SJCRH30 (cell line): Measurements from ENCODE around the gene PRRT4. TPM values are rescaled to one million over a fixed set of nuclear protein-coding genes. Genes with fewer than 3 reads are reported as not detected.

Experiments
- DNase-seq, 2 experiments: peaks; one replicate each; pipeline ENCODE4 v3.0.0-alpha.2; 2015 to 2020
- H3K27ac ChIP-seq: fragments of 250-450 bp; sonication (Bioruptor Pico); 2 replicates; pipeline ENCODE4 v1.5.1; 2020; ENCODE audit warnings: mild to moderate bottlenecking, moderate library complexity
- H3K27me3 ChIP-seq: fragments of 250-450 bp; sonication (Bioruptor Pico); 2 replicates; pipeline ENCODE4 v1.5.1; 2020; ENCODE audit warnings: mild to moderate bottlenecking, moderate library complexity
- H3K36me3 ChIP-seq: fragments of 250-450 bp; sonication (Bioruptor Pico); 2 replicates; pipeline ENCODE4 v1.5.1; 2020; ENCODE audit warnings: mild to moderate bottlenecking, moderate library complexity
- H3K4me1 ChIP-seq: fragments of 250-450 bp; sonication (Bioruptor Pico); 2 replicates; pipeline ENCODE4 v1.5.1; 2020; ENCODE audit warnings: mild to moderate bottlenecking, moderate library complexity
- H3K4me3 ChIP-seq: fragments of 250-450 bp; sonication (Bioruptor Pico); 2 replicates; pipeline ENCODE4 v1.5.1; 2020; ENCODE audit warnings: mild to moderate bottlenecking, moderate library complexity
- H3K9me3 ChIP-seq: fragments of 250-450 bp; sonication (Bioruptor Pico); replicated peaks from 2 replicates; pipeline ENCODE4 v1.5.1; 2020; ENCODE audit warnings: mild to moderate bottlenecking, moderate library complexity
- total RNA-seq: library from RNA; depleted of rRNA; stranded (reverse); fragments of >200 nt; shearing (Covaris generic); gene quantifications from 2 replicates; pipeline ENCODE4 v1.2.3, GENCODE V29; 2014; rRNA removed

Gene PRRT4
- total RNA-seq, 1 experiment from 2014 or later: 5.1 TPM

- H3K36me3 ChIP-seq: peaks cover 72% of the 10 kb centered on the region
- no peak overlapping the region for H3K27ac ChIP-seq
- DNase-seq: peak; percentile 17 to 55
Measured at GRCh38 chr7:128322040-128322643, 39.3 kb downstream of the PRRT4 start.

GRCh38 chr7:128321044-128321422, 40.5 kb downstream of the PRRT4 start:
- H3K4me1 ChIP-seq: no peaks in the 10 kb centered on the region
- no peaks in the 10 kb centered on the region for H3K27me3 ChIP-seq
- no peak overlapping the region for H3K4me3 ChIP-seq
- H3K9me3 ChIP-seq: no peaks in the 10 kb centered on the region
- H3K27ac ChIP-seq: no peak overlapping the region
- DNase-seq: no peak
- H3K36me3 ChIP-seq: peaks cover 78% of the 10 kb centered on the region

More at GRCh38 chr7:128322040-128322643, 39.3 kb downstream of the PRRT4 start:
- H3K4me3 ChIP-seq: no peak overlapping the region
- no peaks in the 10 kb centered on the region for H3K9me3 ChIP-seq
- no peaks in the 10 kb centered on the region for H3K4me1 ChIP-seq
- H3K27me3 ChIP-seq: no peaks in the 10 kb centered on the region

- Histone ChIP-seq H3K27ac (no peak overlapping the region), H3K36me3 (peaks cover 89% of the 10 kb centered on the region), H3K4me1 (no peaks in the 10 kb centered on the region), H3K27me3 (no peaks in the 10 kb centered on the region), H3K9me3 (no peaks in the 10 kb centered on the region), H3K4me3 (no peak overlapping the region)
- no peak for DNase-seq
Measured at GRCh38 chr7:128318691-128319090, 42.8 kb downstream of the PRRT4 start.

- no peaks in the 10 kb centered on the region for H3K9me3 ChIP-seq
- no peak for DNase-seq
Measured at GRCh38 chr7:128311013-128311412, 50.5 kb downstream of the PRRT4 start.

GRCh38 chr7:128310499-128310898, 51.0 kb downstream of the PRRT4 start:
- DNase-seq: no peak
- no peaks in the 10 kb centered on the region for H3K27me3 ChIP-seq
- H3K9me3 ChIP-seq: no peaks in the 10 kb centered on the region
- no peak overlapping the region for H3K4me3 ChIP-seq
- H3K36me3 ChIP-seq: peaks cover 89% of the 10 kb centered on the region
- no peak overlapping the region for H3K27ac ChIP-seq
- no peaks in the 10 kb centered on the region for H3K4me1 ChIP-seq

More at GRCh38 chr7:128311013-128311412, 50.5 kb downstream of the PRRT4 start:
- Histone ChIP-seq H3K27ac (no peak overlapping the region), H3K4me1 (no peaks in the 10 kb centered on the region), H3K36me3 (peaks cover 89% of the 10 kb centered on the region), H3K27me3 (no peaks in the 10 kb centered on the region), H3K4me3 (no peak overlapping the region)

GRCh38 chr7:128309976-128310375, 51.5 kb downstream of the PRRT4 start:
- Histone ChIP-seq H3K27me3 (no peaks in the 10 kb centered on the region), H3K36me3 (peaks cover 88% of the 10 kb centered on the region), H3K27ac (no peak overlapping the region), H3K9me3 (no peaks in the 10 kb centered on the region), H3K4me1 (no peaks in the 10 kb centered on the region), H3K4me3 (no peak overlapping the region)
- no peak for DNase-seq

- H3K4me3 ChIP-seq: no peak overlapping the region
- DNase-seq: no peak
- H3K9me3 ChIP-seq: no peaks in the 10 kb centered on the region
- H3K4me1 ChIP-seq: no peaks in the 10 kb centered on the region
- H3K27me3 ChIP-seq: no peaks in the 10 kb centered on the region
- H3K27ac ChIP-seq: no peak overlapping the region
- peaks cover 79% of the 10 kb centered on the region for H3K36me3 ChIP-seq
Measured at GRCh38 chr7:128309124-128309523, 52.4 kb downstream of the PRRT4 start.

- Histone ChIP-seq H3K36me3 (peaks cover 62% of the 10 kb centered on the region), H3K4me1 (no peaks in the 10 kb centered on the region), H3K27me3 (no peaks in the 10 kb centered on the region), H3K4me3 (no peak overlapping the region), H3K9me3 (no peaks in the 10 kb centered on the region), H3K27ac (no peak overlapping the region)
- DNase-seq: no peak
Measured at GRCh38 chr7:128307061-128307460, 54.4 kb downstream of the PRRT4 start.

GRCh38 chr7:128304212-128304611, 57.3 kb downstream of the PRRT4 start:
- Histone ChIP-seq H3K9me3 (no peaks in the 10 kb centered on the region), H3K36me3 (peaks cover 35% of the 10 kb centered on the region), H3K4me1 (no peaks in the 10 kb centered on the region), H3K4me3 (no peak overlapping the region), H3K27me3 (no peaks in the 10 kb centered on the region), H3K27ac (no peak overlapping the region)
- no peak for DNase-seq

- H3K9me3 ChIP-seq: no peaks in the 10 kb centered on the region
- no peaks in the 10 kb centered on the region for H3K4me1 ChIP-seq
- no peaks in the 10 kb centered on the region for H3K27me3 ChIP-seq
- no peak for DNase-seq
- H3K27ac ChIP-seq: no peak overlapping the region
- H3K36me3 ChIP-seq: peaks cover 32% of the 10 kb centered on the region
- H3K4me3 ChIP-seq: no peak overlapping the region
Measured at GRCh38 chr7:128303643-128304042, 57.8 kb downstream of the PRRT4 start.

- Histone ChIP-seq H3K27ac (no peak overlapping the region), H3K27me3 (no peaks in the 10 kb centered on the region), H3K36me3 (peaks cover 27% of the 10 kb centered on the region), H3K4me3 (no peak overlapping the region), H3K9me3 (no peaks in the 10 kb centered on the region), H3K4me1 (no peaks in the 10 kb centered on the region)
- no peak for DNase-seq
Measured at GRCh38 chr7:128303133-128303532, 58.4 kb downstream of the PRRT4 start.

GRCh38 chr7:128302139-128302538, 59.4 kb downstream of the PRRT4 start:
- no peaks in the 10 kb centered on the region for H3K4me1 ChIP-seq
- H3K27me3 ChIP-seq: no peaks in the 10 kb centered on the region
- peaks cover 18% of the 10 kb centered on the region for H3K36me3 ChIP-seq
- no peak overlapping the region for H3K4me3 ChIP-seq
- no peaks in the 10 kb centered on the region for H3K9me3 ChIP-seq
- no peak for DNase-seq
- no peak overlapping the region for H3K27ac ChIP-seq

Other genes starting within 250 kb of the PRRT4 start
- gene LEP, start 120.4 kb downstream of the PRRT4 start, total RNA-seq: not detected in 2 replicates
- 37.0 and 49.7 TPM in 2 replicates for gene RBM28, start 17.8 kb downstream of the PRRT4 start, total RNA-seq
- 43.2 and 47.9 TPM in 2 replicates for gene IMPDH1, start 48.3 kb upstream of the PRRT4 start, total RNA-seq
- gene HILPDA, start 94.2 kb upstream of the PRRT4 start, total RNA-seq: 33.1 and 34.6 TPM in 2 replicates
- 45.4 and 46.6 TPM in 2 replicates for gene METTL2B, start 115.1 kb upstream of the PRRT4 start, total RNA-seq